HepG2 (cell line): ENCODE results near the gene CKM.

Experiments used
- CTCF ChIP-seq: sonication (generic); formaldehyde crosslinking; IDR thresholded peaks from 2 replicates; pipeline ENCODE4 v1.5.0; 2020; ENCODE audit warnings: mild to moderate bottlenecking, missing genetic modification reagents, moderate library complexity
- JUN ChIP-seq: sonication (generic); formaldehyde crosslinking; IDR thresholded peaks from 2 replicates; pipeline ENCODE4 v1.4.0; 2020; ENCODE audit warnings: mild to moderate bottlenecking, missing genetic modification reagents
- JUND ChIP-seq: sonication (generic); formaldehyde crosslinking; IDR thresholded peaks from 2 replicates; pipeline ENCODE4 v1.8.0; 2022; ENCODE audit warnings: mild to moderate bottlenecking, missing genetic modification reagents
- PHB2 ChIP-seq: fragments of 450-650 bp; IDR thresholded peaks from 2 replicates; pipeline ENCODE4 v1.6.1; 2018; ENCODE audit not compliant: partially characterized antibody
- RFX5 ChIP-seq: IDR thresholded peaks from 2 replicates; pipeline ENCODE4 v1.6.1; 2011; ENCODE audit warnings: low read depth, low read length, improper control_type of control experiment
- SRSF9 ChIP-seq: fragments of 200-400 bp; formaldehyde crosslinking; IDR thresholded peaks from 2 replicates; pipeline ENCODE4 v1.6.1; 2018; ENCODE audit warnings: borderline replicate concordance, mild to moderate bottlenecking, low read depth, low read length; ENCODE audit not compliant: insufficient read depth, poor library complexity, severe bottlenecking
- TAF1 ChIP-seq: sonication (generic); formaldehyde crosslinking; IDR thresholded peaks from 2 replicates; pipeline ENCODE4 v1.4.0; 2020; ENCODE audit warnings: missing genetic modification reagents
- TBL1XR1 ChIP-seq: fragments of 150-350 bp; IDR thresholded peaks from 2 replicates; pipeline ENCODE4 v1.6.1; 2014; ENCODE audit warnings: borderline replicate concordance, low read length; ENCODE audit not compliant: partially characterized antibody
- U2AF2 ChIP-seq: fragments of 200-400 bp; formaldehyde crosslinking; IDR thresholded peaks from 2 replicates; pipeline ENCODE4 v1.6.1; 2017; ENCODE audit warnings: low read depth, mild to moderate bottlenecking, low read length
- ZNF513 ChIP-seq: sonication (generic); formaldehyde crosslinking; conservative IDR thresholded peaks from 2 replicates; pipeline ENCODE4 v1.5.0; 2020; ENCODE audit warnings: missing genetic modification reagents
- TF ChIP-seq, protein P1 (sequence below): sonication (generic); formaldehyde crosslinking; IDR thresholded peaks from 2 replicates; pipeline ENCODE4 v1.4.0; 2020; ENCODE audit warnings: mild to moderate bottlenecking, missing genetic modification reagents

DNA sequence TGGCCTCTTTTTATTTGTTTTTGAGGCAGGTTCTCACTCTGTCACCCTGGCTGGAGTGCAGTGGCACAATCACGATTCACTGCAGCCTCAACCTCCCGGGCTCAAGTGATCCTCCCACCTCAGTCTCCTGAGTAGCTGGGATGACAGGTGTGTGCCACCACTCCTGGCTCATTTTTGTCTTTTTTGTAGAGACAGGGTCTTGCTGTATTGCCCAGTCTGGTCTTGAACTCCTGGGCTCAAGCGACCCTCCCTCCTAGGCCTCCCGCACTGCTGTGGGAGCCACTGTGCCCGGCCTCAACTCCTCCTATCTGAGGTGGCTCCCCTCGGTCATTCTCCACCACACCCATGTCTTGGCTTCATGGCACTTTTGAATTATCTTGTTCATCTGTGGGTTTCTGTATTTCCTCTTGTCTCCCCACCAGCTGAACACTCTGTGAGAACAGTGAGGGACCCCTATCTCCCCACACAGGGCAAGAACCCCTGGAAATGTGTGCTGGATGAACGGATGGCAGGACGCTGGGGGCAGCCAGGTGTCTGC, 7.9 kb downstream of the CKM start:
- TF ChIP-seq RFX5: no peak
- no peak for TF ChIP-seq SRSF9
- TF ChIP-seq ZNF513: no peak
- TF ChIP-seq CTCF: no peak
- no peak for TF ChIP-seq TBL1XR1
- TF ChIP-seq U2AF2: no peak
- TF ChIP-seq PHB2: no peak
- TF ChIP-seq JUN (CRISPR knock-in tag): no peak
- TF ChIP-seq, protein P1, sequence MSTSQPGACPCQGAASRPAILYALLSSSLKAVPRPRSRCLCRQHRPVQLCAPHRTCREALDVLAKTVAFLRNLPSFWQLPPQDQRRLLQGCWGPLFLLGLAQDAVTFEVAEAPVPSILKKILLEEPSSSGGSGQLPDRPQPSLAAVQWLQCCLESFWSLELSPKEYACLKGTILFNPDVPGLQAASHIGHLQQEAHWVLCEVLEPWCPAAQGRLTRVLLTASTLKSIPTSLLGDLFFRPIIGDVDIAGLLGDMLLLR (CRISPR knock-in tag): no peak
- no peak for TF ChIP-seq TAF1 (CRISPR knock-in tag)
- no peak for TF ChIP-seq JUND (CRISPR knock-in tag)
